ENCODE data around the gene LMBRD2. TPM values are rescaled to one million over a fixed set of nuclear protein-coding genes. Genes with fewer than 3 reads are reported as not detected.

Gene LMBRD2
- total and polyA plus RNA-seq, 9 of the 15 experiments (the other 6 are each of a cell fraction or from before 2014, with no cell fraction given), result 2.1 to 24.2 (median 10.6) TPM

DNA sequence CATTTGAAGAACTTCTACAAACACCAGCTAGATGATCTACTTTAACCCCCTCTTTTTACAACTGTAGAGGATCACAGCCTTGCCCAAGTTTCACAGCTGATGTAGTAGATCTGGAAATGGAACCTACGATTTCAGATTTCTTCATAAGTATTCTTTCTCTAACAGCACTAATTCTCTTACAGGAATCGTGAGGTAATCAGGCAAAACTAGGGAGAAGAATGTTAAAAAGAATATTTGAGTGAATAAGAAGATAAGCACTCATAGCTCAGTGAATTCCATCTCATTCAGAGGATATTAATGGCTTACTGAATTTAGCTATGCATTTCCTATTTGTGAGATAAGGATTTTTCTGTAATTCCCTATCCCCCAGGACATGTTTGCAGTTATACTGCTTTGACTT is 47.9 kb upstream of the LMBRD2 start:
- H3K36me3 ChIP-seq (ENCODE audit: control insufficient read depth, insufficient read depth, low read length), result peaks cover 73% of the 10 kb centered on the region; the same call in 2 of the 3 replicates
- no peaks in the 10 kb centered on the region for H3K79me2 ChIP-seq (ENCODE audit: control insufficient read depth, insufficient read depth, low read length)
- intact Hi-C loops (cut with micrococcal nuclease), result no loop called here
- 71% methylated on average over 2 of the region's 2 CpGs for WGBS (ENCODE audit: insufficient coverage, low coverage, missing lambda C conversion rate)
- FAIRE-seq, result no peak
- CTCF ChIA-PET (ENCODE audit: low intra/inter-chr PET ratio), result no interaction called here
- POLR2A ChIA-PET, result no interaction called here
- in situ Hi-C loops (cut with MboI), result no loop called here
- no peak overlapping the region for H3K4me2 ChIP-seq (ENCODE audit: insufficient read depth, low read length)
- no TSS peak for BruUV-seq (replicated peaks)
- H3K4me1 ChIP-seq (replicated peaks in 1 of 2; ENCODE audit: control insufficient read depth in 2 of 2, insufficient read depth in 2 of 2, low read length in 2 of 2), result no peaks in the 10 kb centered on the region
- H2AFZ ChIP-seq (ENCODE audit: low read depth, low read length), result no peak overlapping the region
- no peak overlapping the region for H3K4me3 ChIP-seq
- no peaks in the 10 kb centered on the region for H3K9me3 ChIP-seq (replicated peaks; ENCODE audit: control insufficient read depth, insufficient read depth, low read depth, low read length)
- TF ChIP-seq, protein P1, sequence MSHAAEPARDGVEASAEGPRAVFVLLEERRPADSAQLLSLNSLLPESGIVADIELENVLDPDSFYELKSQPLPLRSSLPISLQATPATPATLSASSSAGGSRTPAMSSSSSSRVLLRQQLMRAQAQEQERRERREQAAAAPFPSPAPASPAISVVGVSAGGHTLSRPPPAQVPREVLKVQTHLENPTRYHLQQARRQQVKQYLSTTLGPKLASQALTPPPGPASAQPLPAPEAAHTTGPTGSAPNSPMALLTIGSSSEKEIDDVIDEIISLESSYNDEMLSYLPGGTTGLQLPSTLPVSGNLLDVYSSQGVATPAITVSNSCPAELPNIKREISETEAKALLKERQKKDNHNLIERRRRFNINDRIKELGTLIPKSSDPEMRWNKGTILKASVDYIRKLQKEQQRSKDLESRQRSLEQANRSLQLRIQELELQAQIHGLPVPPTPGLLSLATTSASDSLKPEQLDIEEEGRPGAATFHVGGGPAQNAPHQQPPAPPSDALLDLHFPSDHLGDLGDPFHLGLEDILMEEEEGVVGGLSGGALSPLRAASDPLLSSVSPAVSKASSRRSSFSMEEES (CRISPR knock-in tag; IDR thresholded peaks at IDR 0.05), result no peak
- TF ChIP-seq ZNF12 (CRISPR knock-in tag; IDR thresholded peaks at IDR 0.05) (no peak), SAFB (IDR thresholded peaks at IDR 0.05; ENCODE audit: borderline replicate concordance, low read depth, low read length) (no peak), ZNF507 (tag; conservative IDR thresholded peaks at IDR 0.05) (no peak), PHF21A (IDR thresholded peaks at IDR 0.05; ENCODE audit: borderline replicate concordance, low read depth) (no peak), MAFG (tag; conservative IDR thresholded peaks at IDR 0.05) (no peak), ATF7 (IDR thresholded peaks at IDR 0.05) (no peak), CTBP1 (IDR thresholded peaks at IDR 0.05; ENCODE audit: borderline replicate concordance) (no peak), OTX1 (CRISPR knock-in tag; IDR thresholded peaks at IDR 0.05) (no peak), PTTG1 (tag; IDR thresholded peaks at IDR 0.05; ENCODE audit: low read depth) (no peak)
- TF ChIP-seq, protein P2, sequence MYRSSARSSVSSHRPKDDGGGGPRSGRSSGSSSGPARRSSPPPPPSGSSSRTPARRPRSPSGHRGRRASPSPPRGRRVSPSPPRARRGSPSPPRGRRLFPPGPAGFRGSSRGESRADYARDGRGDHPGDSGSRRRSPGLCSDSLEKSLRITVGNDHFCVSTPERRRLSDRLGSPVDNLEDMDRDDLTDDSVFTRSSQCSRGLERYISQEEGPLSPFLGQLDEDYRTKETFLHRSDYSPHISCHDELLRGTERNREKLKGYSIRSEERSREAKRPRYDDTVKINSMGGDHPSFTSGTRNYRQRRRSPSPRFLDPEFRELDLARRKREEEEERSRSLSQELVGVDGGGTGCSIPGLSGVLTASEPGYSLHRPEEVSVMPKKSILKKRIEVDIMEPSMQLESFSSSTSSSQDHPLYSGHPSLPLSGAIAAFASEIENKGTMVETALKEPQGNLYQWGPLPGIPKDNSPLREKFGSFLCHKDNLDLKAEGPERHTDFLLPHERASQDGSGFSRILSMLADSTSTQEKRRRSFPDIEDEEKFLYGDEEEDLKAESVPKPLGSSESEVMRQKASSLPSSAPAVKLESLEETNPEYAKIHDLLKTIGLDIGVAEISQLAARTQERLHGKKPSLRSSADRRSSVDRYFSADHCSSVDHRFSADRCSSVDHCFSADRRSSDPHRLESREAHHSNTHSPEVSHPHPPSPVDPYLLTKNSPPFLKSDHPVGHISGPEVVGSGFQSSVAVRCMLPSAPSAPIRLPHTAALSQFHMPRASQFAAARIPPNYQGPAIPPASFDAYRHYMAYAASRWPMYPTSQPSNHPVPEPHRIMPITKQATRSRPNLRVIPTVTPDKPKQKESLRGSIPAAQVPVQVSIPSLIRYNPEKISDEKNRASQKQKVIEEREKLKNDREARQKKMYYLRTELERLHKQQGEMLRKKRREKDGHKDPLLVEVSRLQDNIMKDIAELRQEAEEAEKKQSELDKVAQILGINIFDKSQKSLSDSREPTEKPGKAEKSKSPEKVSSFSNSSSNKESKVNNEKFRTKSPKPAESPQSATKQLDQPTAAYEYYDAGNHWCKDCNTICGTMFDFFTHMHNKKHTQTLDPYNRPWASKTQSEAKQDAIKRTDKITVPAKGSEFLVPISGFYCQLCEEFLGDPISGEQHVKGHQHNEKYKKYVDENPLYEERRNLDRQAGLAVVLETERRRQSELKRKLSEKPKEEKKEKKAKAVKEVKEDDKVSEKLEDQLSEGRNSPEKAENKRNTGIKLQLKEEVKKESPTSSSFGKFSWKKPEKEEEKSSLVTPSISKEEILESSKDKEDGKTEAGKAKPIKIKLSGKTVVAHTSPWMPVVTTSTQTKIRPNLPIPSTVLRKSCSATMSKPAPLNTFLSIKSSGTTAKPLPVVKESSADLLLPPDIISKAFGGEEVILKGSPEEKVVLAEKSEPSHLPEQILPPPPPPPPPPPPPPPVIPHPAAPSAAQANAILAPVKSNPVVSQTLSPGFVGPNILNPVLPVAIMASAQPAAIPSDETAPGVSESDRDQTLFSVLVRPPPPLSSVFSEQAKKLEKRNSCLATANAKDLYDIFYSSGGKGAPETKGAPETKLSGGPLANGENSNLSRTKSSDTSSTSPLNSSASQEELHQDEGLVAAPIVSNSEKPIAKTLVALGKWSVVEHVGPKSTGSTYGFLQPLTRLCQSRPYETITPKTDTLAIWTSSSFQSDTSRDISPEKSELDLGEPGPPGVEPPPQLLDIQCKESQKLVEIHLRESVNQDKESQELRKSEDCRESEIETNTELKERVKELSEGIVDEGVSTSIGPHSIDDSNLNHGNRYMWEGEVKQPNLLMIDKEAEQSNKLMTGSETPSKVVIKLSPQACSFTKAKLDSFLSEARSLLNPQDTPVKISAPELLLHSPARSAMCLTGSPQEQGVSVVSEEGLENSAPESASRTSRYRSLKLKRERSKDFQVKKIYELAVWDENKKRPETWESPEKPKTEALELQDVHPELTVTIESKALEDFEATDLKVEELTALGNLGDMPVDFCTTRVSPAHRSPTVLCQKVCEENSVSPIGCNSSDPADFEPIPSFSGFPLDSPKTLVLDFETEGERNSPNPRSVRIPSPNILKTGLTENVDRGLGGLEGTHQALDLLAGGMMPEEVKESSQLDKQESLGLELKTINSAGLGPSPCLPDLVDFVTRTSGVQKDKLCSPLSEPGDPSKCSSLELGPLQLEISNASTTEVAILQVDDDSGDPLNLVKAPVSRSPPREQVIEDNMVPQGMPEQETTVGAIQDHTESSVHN (IDR thresholded peaks at IDR 0.05; ENCODE audit: borderline replicate concordance in 1 of 2, low read depth in 1 of 2), result no peak
- no peak overlapping the region for H3K27ac ChIP-seq (ENCODE audit: extremely low read depth, low read depth, low read length)
- no peak for DNase-seq (ENCODE audit: extremely low read depth in 1 of 4, low spot score in 3 of 4)
- H3K27me3 ChIP-seq (ENCODE audit: control insufficient read depth in 2 of 2, insufficient read depth in 2 of 2, low read length in 2 of 2), result no peaks in the 10 kb centered on the region
- H3K9me1 ChIP-seq (ENCODE audit: control insufficient read depth, insufficient read depth, low read length), result no peaks in the 10 kb centered on the region
- H3K9ac ChIP-seq (ENCODE audit: insufficient read depth in 1 of 2, low read depth in 2 of 2, low read length in 2 of 2), result no peak overlapping the region
- no peaks in the 10 kb centered on the region for H4K20me1 ChIP-seq (replicated peaks; ENCODE audit: control insufficient read depth, insufficient read depth, low read length)
- no peak for ATAC-seq
